HG03378 (cell line): Measurements from ENCODE around the gene A2ML1.
"Not testable (repeated sequence)": the region's sequence is repeated elsewhere in the genome, so short reads cannot be mapped to it uniquely, and the experiment has no call there.

Experiments
- ATAC-seq: cut with Tn5 transposase; IDR thresholded peaks from one replicate; pipeline ENCODE4 v1.9.1; 2021; ENCODE audit warnings: mild to moderate bottlenecking, moderate library complexity; ENCODE audit not compliant: unreplicated experiment

A2ML1 gene

DNA sequence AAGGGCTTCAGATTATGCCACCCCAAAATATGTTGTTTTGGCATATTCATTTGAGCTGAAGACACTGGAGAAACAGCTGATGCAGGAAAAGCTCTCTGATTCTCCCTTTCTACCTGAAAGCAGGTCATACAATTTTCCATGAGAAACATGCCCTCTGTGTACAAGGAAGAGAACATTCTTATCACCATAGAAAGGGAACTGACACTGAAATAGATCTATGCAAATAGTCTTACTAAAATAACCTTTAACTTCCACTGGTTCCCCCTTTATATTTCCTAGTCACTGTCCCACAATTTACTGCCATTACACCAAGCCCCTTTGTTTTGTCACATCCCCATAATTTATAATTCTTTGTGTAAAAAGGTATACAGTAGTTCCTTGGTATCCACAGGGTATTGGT is 82.2 kb downstream of the A2ML1 start:
- no peak for ATAC-seq

DNA sequence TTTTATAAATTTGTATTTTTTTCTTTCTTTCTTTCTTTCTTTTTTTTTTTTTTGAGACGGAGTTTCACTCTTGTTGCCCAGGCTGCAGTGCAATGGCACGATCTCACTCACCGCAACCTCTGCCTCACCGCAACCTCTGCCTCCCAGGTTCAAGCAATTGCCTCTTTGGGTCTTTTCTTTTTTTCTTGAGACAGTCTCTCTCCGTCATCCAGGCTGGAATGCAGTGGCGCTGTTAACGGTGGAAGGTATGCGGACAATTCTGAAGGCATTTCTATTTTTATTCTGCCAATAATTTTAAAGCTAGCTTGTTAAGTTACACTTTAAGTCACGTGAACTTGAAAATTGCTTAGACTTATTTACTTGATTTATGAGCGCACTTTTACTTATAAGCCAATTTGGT is 83.1 kb downstream of the A2ML1 start:
- ATAC-seq = no peak

DNA sequence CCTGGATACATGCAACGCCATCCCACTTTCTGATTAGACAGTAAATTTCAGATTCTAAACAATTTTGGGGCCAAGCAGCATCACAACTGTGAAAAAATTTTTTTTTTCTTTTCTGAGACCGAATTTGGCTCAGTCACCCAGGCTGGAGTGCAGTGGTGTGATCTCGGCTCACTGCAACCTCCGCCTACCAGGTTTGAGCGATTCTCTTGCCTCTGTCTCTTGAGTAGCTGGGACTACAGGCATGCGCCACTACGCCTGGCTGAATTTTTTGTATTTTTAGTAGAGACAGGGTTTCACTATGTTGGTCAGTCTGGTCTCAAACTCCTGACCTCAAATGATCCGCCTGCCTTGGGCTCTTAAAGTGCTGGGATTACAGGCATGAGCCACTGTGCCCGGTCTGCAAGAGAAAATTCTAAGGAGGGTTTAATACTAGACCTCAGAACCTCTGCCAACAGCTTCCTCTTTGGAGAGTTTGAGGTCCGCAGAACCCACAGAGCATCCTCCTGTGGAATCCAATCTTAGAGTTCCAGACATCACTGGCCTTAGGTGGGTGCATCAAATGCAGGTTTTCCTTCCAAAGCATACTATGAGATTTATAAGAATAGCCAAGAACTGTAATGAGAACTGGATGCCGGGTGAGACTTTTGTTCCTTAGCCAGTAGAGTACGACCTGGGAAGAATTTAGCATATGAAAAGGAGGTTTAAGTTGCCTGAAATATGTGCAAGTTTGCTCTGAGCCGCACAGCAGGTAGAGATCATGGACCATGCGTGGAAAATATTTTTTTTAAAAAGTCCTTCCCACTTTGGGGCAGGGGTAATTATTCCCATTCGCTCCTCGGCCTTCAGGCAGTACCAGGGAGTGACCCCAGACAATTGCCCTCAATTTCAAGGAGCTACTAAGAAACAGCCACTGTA is 84.1 kb downstream of the A2ML1 start:
- ATAC-seq = no peak

DNA sequence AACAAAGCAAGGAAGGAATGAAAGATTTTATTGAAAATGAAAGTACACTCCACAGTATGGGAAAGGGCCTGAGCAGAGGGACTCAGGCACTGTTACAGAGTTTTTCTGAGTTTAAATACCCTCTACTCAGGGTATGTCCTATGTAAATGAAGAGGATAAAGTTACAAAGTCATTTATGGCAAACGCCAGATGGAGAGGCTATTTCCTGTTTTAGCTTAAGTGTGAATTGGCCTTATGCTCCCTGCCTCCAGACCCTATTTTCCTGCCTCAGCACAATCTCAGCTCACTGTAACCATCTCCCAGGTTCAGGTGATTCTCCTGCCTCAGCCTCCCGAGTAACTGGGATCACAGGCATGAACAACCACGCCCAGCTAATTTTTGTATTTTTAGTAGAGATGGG is 85.1 kb downstream of the A2ML1 start:
- ATAC-seq = no peak

DNA sequence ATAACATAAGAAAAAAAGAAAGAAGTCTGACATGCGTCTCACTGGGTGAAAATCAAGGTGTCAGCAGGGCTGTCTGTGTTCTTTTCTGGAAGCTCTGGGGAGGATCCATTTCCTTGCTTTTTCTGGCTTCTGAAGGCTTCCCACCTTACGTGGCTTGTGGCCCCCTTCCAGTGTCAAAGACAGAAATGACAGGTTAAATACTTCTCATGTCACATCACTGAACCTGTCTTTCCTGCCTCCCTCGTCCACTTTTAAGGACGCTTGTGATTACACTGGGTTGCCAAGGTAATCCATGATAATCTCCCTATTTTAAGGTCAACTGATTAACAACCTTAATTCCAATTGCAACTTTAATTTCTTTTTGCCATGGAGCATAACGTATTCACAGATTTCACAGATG is 87.3 kb downstream of the A2ML1 start:
- ATAC-seq = no peak

DNA sequence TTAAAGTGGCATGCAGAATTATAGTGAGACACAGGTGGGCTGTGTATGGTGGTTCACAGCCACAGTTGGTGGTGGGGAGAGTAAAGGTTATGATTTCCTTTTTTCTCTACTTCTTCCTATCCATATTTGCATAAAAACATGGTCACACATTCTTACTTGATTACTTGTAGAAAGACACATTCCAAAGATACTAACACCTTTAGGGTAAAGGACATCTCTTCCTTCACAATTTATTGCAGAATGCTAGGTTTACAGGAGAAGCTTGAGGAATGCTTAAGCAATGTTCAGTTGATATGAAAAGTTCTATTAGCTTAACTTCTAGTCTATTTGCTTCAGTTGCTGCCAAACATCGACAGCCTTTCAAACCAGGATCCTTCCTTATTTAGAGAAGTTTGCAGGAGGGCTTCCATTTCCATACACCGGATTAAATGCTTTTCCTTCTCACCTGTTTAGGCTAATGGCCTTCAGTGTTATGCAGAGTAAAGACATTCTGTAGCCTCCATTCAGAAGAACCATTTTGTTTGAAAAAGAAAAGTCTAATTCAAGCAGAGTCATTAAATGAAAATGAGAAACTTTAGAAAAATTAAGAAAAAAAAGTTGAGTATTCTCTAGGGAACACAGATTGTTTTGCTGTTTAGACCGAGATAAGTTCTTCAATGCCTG is 89.3 kb downstream of the A2ML1 start:
- no peak for ATAC-seq

DNA sequence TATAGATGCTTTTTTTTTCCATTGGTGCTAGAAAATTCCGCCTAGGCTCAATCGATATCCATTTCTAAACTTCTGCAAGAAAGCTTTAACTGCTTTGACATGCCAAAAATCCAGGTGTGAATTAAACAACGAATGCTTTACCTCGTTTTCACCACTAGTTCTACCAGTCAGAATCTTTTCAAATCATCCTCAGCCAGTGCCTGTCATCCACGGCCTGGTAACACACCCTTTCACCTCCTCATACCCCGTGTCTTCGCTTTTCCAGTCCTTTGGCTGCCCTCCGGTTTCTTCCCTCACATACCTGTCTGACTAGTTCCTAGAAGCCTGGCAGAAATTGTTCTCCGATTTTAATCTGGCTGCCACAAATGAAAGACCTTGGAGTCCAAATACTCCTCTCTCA is 90.5 kb downstream of the A2ML1 start:
- ATAC-seq = no peak

DNA sequence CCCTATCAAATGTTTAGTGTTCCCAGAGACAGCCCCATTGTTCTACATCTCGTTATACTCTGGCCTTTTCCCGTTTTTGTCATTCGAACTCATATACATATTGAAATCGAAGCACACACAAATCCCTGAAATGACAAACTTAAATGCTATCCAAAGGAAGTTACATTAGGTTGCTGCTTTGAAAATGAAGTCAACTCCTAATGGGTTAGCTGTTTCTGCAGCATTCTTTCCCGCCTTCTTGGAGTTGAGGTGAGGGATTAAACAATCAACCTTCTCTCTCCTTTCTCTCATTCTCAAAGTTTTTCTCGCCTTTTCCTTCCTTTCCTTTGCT is 91.2 kb downstream of the A2ML1 start:
- ATAC-seq = no peak

DNA sequence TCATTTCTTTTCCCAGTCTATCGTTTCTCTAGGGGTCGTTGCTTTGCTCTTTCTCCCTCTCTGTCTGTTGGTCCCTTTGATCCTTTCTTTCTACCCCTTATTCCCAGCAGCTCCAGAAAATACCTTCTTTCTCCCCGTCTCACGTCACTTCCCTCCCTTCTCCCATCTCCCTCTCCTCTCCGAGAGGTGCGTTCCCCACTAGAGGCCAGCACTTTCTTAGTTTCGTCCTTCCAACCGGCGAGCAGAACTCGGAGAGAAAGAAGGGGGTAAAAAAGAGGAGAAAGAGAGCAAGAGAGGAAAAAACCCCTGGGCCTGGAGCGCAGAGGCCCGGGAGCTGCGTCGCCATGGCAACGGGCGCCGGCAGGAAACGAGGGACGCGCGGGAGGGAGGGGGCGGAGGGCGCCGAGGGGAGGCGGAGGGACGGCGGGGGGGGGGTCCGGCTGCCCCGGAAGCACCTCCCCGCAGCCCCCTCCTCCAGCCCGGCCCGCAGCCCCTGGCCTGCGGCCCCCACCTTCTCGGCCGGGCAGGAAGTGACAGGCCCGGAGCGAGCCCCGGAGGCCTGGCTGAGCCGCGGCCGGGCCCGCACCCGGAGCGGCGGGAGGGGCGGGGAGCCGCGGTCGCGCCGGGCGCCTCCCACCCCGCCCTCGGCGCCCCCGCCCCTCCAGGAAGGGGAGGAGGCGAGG is 91.8 kb downstream of the A2ML1 start, which contains the start of gene PHC1:
TSS of gene PHC1 (plus strand) at position 477 of the 683 bp plus-strand sequence. CDS start 3,169 bp downstream, outside the sequence.
- ATAC-seq = not testable (repeated sequence)

DNA sequence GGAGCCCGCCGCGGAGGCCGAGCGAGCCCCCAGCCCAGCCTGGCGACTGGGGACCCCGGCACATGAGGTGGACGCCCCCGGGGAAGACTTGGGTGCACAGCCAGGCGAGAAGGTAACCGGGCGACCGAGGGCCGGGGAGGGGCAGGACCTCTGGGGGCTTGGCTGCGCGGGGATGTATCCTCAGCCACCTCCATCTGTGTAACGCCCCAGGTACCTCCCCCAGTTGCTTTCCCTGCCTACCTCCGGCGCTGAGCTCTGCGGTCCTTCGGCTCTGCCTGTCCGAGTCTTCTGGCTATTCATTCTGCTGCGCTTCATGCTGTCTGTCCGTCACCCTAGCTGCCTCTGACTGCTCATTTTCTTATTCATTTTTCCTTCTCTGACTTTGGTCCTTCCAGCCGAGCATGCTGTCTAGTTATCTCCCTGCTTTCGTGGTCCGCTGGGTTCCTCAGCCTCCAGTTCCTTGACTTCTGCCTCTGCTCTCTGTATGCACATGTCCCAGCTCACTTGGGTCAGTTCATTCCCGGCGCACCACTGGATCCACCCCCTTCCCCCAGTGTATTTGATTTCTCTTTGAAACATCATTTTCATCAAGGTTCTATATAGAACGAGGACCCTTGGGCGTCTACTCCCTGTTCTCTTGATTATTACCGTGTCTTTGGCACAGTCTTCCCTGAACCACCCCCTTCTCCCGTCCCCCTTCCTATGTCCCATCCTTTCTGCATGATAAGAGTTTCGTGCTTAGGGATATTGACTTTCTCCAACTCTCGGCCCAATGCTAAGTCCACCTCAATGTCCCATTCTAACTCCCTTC is 92.5 kb downstream of the A2ML1 start:
- ATAC-seq = no peak

DNA sequence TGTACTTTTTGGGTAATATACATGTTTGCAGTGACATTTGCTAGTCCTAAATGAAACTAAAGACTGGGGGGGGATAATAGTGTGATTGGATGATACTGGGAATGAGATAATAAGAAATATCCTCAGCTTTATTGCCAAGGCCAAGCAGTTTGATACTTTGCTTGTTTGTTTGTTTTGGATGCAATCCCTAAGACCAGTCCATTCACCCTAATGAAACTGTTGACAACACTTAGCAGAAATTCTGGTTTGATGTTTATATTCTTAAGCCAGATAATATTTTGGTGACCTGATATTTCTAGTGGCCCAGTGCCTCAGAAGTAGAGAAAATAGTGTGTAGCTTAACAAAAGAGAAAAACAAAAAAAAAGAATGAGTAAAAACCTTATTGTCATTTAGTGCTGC is 93.7 kb downstream of the A2ML1 start:
- no peak for ATAC-seq

DNA sequence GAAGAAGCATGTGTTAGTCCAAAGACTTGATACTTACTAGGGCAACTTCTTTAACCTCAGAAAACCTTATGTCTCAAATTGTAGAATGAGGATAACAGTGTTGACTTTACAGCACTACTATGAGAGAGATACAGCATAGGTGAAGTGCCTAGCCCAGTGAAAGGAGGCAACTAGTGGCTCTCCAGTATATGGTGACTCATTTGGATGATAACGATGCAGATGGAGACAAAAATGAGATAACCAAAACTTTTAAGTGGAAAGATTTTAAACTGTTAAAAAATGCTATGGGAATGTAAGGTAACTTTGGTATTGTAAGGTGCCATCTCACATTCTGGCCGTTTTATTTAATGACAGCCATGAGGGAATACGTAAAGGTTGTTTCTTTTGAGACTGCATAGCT is 94.6 kb downstream of the A2ML1 start:
- ATAC-seq = no peak

DNA sequence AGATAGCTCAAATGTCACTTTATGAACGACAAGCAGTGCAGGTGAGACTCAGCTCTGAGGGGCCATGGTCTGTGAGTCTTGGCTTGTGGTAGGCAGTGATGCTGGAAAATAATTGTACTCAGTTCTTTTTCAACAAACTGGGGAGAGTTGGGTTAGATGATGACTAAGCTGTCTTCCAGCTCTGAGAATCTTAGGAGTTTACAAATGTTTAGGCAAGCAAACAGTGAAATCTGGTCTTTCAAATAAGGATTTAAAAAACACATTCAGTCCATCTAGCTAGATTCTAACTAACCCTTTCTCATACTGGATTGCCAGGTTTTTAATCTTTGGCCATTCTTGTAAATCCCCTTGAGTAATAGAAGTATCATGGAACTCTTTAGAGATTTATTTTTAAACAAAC is 95.3 kb downstream of the A2ML1 start:
- ATAC-seq = no peak

DNA sequence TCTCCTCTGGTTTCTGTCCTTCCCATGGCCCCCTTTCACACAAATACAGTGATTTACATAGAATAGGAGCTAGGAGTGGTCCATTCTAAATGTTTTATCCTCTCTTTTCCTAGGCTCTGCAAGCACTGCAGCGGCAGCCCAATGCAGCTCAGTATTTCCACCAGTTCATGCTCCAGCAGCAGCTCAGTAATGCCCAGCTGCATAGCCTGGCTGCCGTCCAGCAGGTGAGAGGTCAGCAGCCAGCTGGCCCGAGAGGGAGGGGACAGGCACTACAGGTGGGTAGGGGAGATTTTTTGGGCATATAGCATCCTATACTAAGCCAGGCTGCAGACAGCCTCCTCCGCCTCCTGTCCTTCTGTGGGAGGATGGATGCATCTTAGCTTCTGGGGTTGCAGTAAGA is 97.2 kb downstream of the A2ML1 start:
- ATAC-seq = not testable (repeated sequence)

DNA sequence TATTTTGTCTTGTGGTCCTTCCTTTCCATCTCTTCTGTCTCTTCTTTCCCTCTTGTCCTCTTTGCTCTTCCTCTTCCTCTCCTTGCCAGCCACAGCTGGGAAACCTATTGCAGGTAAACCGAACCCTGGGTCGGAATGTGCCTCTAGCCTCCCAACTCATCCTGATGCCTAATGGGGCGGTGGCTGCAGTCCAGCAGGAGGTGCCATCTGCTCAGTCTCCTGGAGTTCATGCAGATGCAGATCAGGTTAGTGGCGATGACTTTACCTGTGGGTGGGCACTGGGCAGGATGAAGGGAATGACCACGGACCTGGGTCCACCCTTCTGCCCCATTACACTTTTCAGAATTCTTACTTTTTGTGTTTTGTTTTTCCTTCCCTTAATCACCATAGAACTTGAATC is 100.1 kb downstream of the A2ML1 start:
- no peak for ATAC-seq
